Cardiac atrium fibroblast (primary cell): Measurements from ENCODE around the gene INTS3. TPM values are rescaled to one million over a fixed set of nuclear protein-coding genes. Genes with fewer than 3 reads are reported as not detected.

Experiments
- total RNA-seq: library from RNA; depleted of rRNA; stranded (reverse); fragments of >200 nt; gene quantifications from 2 replicates; pipeline ENCODE4 v1.2.3, GENCODE V29; 2015

The INTS3 gene, protein sequence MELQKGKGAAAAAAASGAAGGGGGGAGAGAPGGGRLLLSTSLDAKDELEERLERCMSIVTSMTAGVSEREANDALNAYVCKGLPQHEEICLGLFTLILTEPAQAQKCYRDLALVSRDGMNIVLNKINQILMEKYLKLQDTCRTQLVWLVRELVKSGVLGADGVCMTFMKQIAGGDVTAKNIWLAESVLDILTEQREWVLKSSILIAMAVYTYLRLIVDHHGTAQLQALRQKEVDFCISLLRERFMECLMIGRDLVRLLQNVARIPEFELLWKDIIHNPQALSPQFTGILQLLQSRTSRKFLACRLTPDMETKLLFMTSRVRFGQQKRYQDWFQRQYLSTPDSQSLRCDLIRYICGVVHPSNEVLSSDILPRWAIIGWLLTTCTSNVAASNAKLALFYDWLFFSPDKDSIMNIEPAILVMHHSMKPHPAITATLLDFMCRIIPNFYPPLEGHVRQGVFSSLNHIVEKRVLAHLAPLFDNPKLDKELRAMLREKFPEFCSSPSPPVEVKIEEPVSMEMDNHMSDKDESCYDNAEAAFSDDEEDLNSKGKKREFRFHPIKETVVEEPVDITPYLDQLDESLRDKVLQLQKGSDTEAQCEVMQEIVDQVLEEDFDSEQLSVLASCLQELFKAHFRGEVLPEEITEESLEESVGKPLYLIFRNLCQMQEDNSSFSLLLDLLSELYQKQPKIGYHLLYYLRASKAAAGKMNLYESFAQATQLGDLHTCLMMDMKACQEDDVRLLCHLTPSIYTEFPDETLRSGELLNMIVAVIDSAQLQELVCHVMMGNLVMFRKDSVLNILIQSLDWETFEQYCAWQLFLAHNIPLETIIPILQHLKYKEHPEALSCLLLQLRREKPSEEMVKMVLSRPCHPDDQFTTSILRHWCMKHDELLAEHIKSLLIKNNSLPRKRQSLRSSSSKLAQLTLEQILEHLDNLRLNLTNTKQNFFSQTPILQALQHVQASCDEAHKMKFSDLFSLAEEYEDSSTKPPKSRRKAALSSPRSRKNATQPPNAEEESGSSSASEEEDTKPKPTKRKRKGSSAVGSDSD
- 21.8 and 27.7 TPM in 2 replicates for total RNA-seq

DNA sequence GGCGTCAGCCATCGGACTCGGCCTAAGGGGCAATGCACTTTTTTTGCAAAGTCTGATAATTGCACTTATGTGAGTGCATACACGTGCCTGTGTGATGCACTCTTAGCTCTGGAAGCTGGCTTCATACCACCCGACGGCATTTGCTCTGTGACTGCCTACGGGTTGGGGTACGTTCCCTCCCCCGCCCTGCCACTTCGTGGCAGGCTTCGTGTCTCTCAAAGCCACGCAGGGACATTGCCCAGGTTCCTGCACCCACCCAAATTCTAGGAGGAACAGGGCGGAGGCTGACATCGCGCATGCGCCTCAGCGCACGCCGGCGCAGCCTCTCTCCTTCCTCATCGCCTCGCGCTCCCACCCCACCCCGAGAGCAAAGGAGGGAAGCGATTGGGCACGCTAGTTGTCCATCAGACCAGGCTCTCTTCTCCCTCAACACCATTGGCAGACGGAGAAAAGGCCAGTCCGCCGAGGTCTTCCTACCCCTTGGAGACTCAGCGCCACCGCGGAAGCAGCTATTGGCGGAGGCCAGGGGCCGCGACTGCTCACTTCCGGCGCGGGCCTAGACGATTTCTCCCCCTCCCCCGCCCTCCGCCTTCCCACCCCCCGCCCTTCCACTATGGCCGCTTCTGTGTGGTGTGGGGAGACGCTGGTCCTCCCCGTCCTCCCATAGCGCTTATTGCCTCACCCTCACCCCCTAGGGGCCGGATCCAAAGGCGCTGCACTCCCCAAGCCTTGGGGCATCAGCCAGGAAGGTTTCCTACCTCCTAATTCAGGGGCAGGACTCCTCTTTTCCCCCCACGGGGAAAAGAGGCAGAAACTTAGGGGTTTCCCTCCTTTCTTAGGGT is at the start of gene INTS3:
Gene INTS3 (plus strand): TSS at position 588 of the 842 bp plus-strand sequence. CDS start 585 bp downstream, outside the sequence.

DNA sequence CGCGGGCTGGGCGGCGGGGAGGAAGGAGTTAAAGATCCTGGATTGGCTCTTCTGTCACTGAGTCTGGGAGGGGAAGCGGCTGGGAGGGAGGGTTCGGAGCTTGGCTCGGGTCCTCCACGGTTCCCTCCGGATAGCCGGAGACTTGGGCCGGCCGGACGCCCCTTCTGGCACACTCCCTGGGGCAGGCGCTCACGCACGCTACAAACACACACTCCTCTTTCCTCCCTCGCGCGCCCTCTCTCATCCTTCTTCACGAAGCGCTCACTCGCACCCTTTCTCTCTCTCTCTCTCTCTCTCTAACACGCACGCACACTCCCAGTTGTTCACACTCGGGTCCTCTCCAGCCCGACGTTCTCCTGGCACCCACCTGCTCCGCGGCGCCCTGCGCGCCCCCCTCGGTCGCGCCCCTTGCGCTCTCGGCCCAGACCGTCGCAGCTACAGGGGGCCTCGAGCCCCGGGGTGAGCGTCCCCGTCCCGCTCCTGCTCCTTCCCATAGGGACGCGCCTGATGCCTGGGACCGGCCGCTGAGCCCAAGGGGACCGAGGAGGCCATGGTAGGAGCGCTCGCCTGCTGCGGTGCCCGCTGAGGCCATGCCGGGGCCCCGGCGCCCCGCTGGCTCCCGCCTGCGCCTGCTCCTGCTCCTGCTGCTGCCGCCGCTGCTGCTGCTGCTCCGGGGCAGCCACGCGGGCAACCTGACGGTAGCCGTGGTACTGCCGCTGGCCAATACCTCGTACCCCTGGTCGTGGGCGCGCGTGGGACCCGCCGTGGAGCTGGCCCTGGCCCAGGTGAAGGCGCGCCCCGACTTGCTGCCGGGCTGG is 49.1 kb upstream of the INTS3 start, which contains the start of gene NPR1:
Gene NPR1 (plus strand): TSS at position 170 of the 818 bp plus-strand sequence. CDS start 421 bp downstream, at position 591.

DNA sequence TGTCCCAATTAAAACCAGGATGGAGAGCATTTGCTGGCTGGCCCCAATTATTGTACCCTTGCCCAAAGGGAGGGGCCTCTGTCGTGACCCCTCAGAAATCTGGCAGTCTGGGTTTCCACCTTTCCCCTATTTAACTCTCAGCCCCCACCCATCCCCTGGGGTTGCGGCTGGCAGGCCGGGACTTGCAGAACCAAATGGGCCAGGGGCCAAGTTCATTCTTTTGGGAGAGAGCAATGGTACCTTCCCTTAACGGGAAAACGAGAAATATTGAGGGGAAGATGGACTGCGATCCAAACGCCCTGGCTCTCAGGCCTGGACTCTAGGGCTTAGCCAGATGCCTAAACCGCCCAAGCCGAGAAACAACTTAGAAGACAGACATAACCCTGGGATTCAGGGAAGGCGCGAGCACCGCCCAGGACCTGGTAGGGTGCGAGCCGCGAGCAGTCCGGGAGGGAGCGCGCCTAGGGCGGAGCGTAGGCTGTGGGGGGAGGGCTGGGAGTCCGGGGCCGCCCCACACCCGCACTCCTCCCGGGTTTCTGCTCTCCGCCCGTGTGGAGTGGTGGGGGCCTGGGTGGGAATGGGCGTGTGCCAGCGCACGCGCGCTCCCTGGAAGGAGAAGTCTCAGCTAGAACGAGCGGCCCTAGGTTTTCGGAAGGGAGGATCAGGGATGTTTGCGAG is 47.1 kb downstream of the INTS3 start, which contains the start of gene SLC27A3:
Gene SLC27A3 (plus strand): TSS at position 628 of the 678 bp plus-strand sequence. CDS start 91 bp downstream, outside the sequence.

Other genes starting within 250 kb of the INTS3 start
- gene S100A6, start 192.1 kb upstream of the INTS3 start, total RNA-seq, result 782 and 910 TPM in 2 replicates
- not detected in 2 replicates for gene S100A5, start 187.1 kb upstream of the INTS3 start, total RNA-seq
- 145 and 248 TPM in 2 replicates for gene S100A4, start 182.2 kb upstream of the INTS3 start, total RNA-seq
- gene S100A3, start 178.8 kb upstream of the INTS3 start, total RNA-seq, result 7.5 and 9.0 TPM in 2 replicates
- 0.16 TPM in 1 of 2 replicates, not detected in the other for gene S100A2, start 162.2 kb upstream of the INTS3 start, total RNA-seq
- gene S100A16, start 114.9 kb upstream of the INTS3 start, total RNA-seq, result 200 and 242 TPM in 2 replicates
- not detected in 2 replicates for gene S100A14, start 111.7 kb upstream of the INTS3 start, total RNA-seq
- gene S100A13, start 100.5 kb upstream of the INTS3 start, total RNA-seq, result 144 and 173 TPM in 2 replicates
- gene S100A1, start 99.6 kb upstream of the INTS3 start, total RNA-seq, result not detected in 2 replicates
- gene CHTOP, start 94.0 kb upstream of the INTS3 start, total RNA-seq, result 22.8 and 24.0 TPM in 2 replicates
- 56.1 and 65.7 TPM in 2 replicates for gene SNAPIN, start 69.3 kb upstream of the INTS3 start, total RNA-seq
- gene ILF2, start 57.1 kb upstream of the INTS3 start, total RNA-seq, result 122 and 128 TPM in 2 replicates
- gene NPR1, start 49.4 kb upstream of the INTS3 start, total RNA-seq, result 9.4 and 11.7 TPM in 2 replicates
- gene SLC27A3, start 47.4 kb downstream of the INTS3 start, total RNA-seq, result 19.1 and 19.5 TPM in 2 replicates
- gene GATAD2B, start 194.9 kb downstream of the INTS3 start, total RNA-seq, result 2.3 and 4.4 TPM in 2 replicates
- 6.8 and 7.4 TPM in 2 replicates for gene DENND4B, start 218.7 kb downstream of the INTS3 start, total RNA-seq
- gene CRTC2, start 230.6 kb downstream of the INTS3 start, total RNA-seq, result 7.2 and 13.1 TPM in 2 replicates
- gene SLC39A1, start 235.5 kb downstream of the INTS3 start, total RNA-seq, result 91.7 and 96.9 TPM in 2 replicates
- gene CREB3L4, start 239.9 kb downstream of the INTS3 start, total RNA-seq, result 1.8 and 2.9 TPM in 2 replicates
- gene JTB, start 249.6 kb downstream of the INTS3 start, total RNA-seq, result 208 and 220 TPM in 2 replicates